ENCODE data around the gene TRIOBP. TPM values are rescaled to one million over a fixed set of nuclear protein-coding genes. Genes with fewer than 3 reads are reported as not detected.

The TRIOBP gene
- total and polyA plus RNA-seq, 2 donors (not counting 1 experiment from before 2014, with no cell fraction given): 32.9 to 131 TPM

GRCh38 chr22:37805810-37806277, 109.0 kb downstream of the TRIOBP start:
- DNase-seq (ENCODE audit: low read depth in 2 of 2): no peak

GRCh38 chr22:37806409-37807333, 109.8 kb downstream of the TRIOBP start:
- Histone ChIP-seq H3K4me2 (ENCODE audit: extremely low read depth, insufficient read depth, low read length) (peak overlapping the region; percentile 95), H3K27me3 (ENCODE audit: control insufficient read depth, insufficient read depth, low read length) (no peaks in the 10 kb centered on the region), H3K4me3 (replicated peaks in 1 of 4; ENCODE audit: control extremely low read depth in 1 of 4, insufficient read depth in 1 of 4, low read depth in 3 of 4, low read length in 4 of 4) (peak overlapping the region; percentile 71 to 89 (median 80)), H3K9me3 (ENCODE audit: control insufficient read depth, insufficient read depth, low read depth, low read length) (no peaks in the 10 kb centered on the region), H3K27ac (ENCODE audit: insufficient read depth, low read length) (peak overlapping the region; percentile 85), H3K79me2 (ENCODE audit: control insufficient read depth, insufficient read depth, low read length) (peaks cover 19% of the 10 kb centered on the region), H3K36me3 (ENCODE audit: control insufficient read depth, insufficient read depth, low read length) (no peaks in the 10 kb centered on the region), H4K20me1 (ENCODE audit: control insufficient read depth, extremely low read depth, insufficient read depth, low read length) (no peaks in the 10 kb centered on the region), H3K4me1 (ENCODE audit: control insufficient read depth, extremely low read depth, insufficient read depth, low read length) (peaks cover 12% of the 10 kb centered on the region), H2AFZ (ENCODE audit: low read length) (no peak overlapping the region), H3K9ac (ENCODE audit: insufficient read depth, low read length) (peak overlapping the region; percentile 32)
- TF ChIP-seq CTCF (conservative IDR thresholded peaks at IDR 0.05 in 1 of 2, IDR thresholded peaks at IDR 0.05 in 1 of 2; ENCODE audit: low read depth in 1 of 2, low read length in 2 of 2) (no peak), EZH2 (IDR thresholded peaks at IDR 0.05; ENCODE audit: low read length, missing control alignments) (no peak)
- DNase-seq (ENCODE audit: low read depth in 2 of 2): peak; percentile 51 to 52

More at GRCh38 chr22:37805810-37806277, 109.0 kb downstream of the TRIOBP start:
- no peaks in the 10 kb centered on the region for H3K9me3 ChIP-seq (ENCODE audit: control insufficient read depth, insufficient read depth, low read depth, low read length)
- H3K4me3 ChIP-seq (replicated peaks in 1 of 4; ENCODE audit: control extremely low read depth in 1 of 4, insufficient read depth in 1 of 4, low read depth in 3 of 4, low read length in 4 of 4): peak overlapping the region; percentile 71 to 89 (median 80)
- H3K79me2 ChIP-seq (ENCODE audit: control insufficient read depth, insufficient read depth, low read length): peaks cover 19% of the 10 kb centered on the region
- H3K4me1 ChIP-seq (ENCODE audit: control insufficient read depth, extremely low read depth, insufficient read depth, low read length): peaks cover 12% of the 10 kb centered on the region
- peak overlapping the region; percentile 85 for H3K27ac ChIP-seq (ENCODE audit: insufficient read depth, low read length)
- no peak overlapping the region for H2AFZ ChIP-seq (ENCODE audit: low read length)
- no peaks in the 10 kb centered on the region for H3K36me3 ChIP-seq (ENCODE audit: control insufficient read depth, insufficient read depth, low read length)
- H3K9ac ChIP-seq (ENCODE audit: insufficient read depth, low read length): peak overlapping the region; percentile 85
- H3K27me3 ChIP-seq (ENCODE audit: control insufficient read depth, insufficient read depth, low read length): no peaks in the 10 kb centered on the region
- H3K4me2 ChIP-seq (ENCODE audit: extremely low read depth, insufficient read depth, low read length): peak overlapping the region; percentile 95
- TF ChIP-seq EZH2 (IDR thresholded peaks at IDR 0.05; ENCODE audit: low read length, missing control alignments): no peak
- no peak for TF ChIP-seq CTCF (conservative IDR thresholded peaks at IDR 0.05 in 1 of 2, IDR thresholded peaks at IDR 0.05 in 1 of 2; ENCODE audit: low read depth in 1 of 2, low read length in 2 of 2)
- no peaks in the 10 kb centered on the region for H4K20me1 ChIP-seq (ENCODE audit: control insufficient read depth, extremely low read depth, insufficient read depth, low read length)
